WTC11 (cell line): ENCODE measurements around the gene MIX23. TPM values are rescaled to one million over a fixed set of nuclear protein-coding genes. Genes with fewer than 3 reads are reported as not detected.

Experiments
- ATAC-seq: fragments of 200-7000 bp; cut with Tn5 transposase; 2 replicates; pipeline ENCODE4 v1.10.0; 2021; ENCODE audit warnings: mild to moderate bottlenecking, moderate library complexity
- CTCF ChIA-PET: fragments of 300-600 bp; sonication (Branson Sonifier 250); formaldehyde crosslinking; loops from one replicate; lab custom pipeline; 2021; ENCODE audit warnings: antibody characterized with exemption; lab: Charles Lee
- POLR2A ChIA-PET: fragments of 350-600 bp; sonication (Branson Sonifier 250); formaldehyde crosslinking; loops from one replicate; lab custom pipeline; 2021; ENCODE audit warnings: antibody characterized with exemption; lab: Charles Lee
- DNase-seq: peaks from one replicate; pipeline ENCODE4 v3.0.0; 2021; ENCODE audit warnings: low spot score
- H3K27ac Mint-ChIP-seq: 2 replicates; pipeline ENCODE4 v1.8.0; 2021; ENCODE audit warnings: mixed read lengths
- H3K27me3 Mint-ChIP-seq: 2 replicates; pipeline ENCODE4 v1.8.0; 2021; ENCODE audit warnings: low read depth, mild to moderate bottlenecking, moderate library complexity, mixed read lengths
- H3K36me3 Mint-ChIP-seq: 2 replicates; pipeline ENCODE4 v1.8.0; 2021; ENCODE audit warnings: mixed read lengths
- H3K4me1 Mint-ChIP-seq: 2 replicates; pipeline ENCODE4 v1.8.0; 2022; ENCODE audit warnings: mixed read lengths
- H3K4me3 Mint-ChIP-seq: 2 replicates; pipeline ENCODE4 v1.8.0; 2021; ENCODE audit warnings: mild to moderate bottlenecking, moderate library complexity, mixed read lengths
- H3K9me3 Mint-ChIP-seq: 2 replicates; pipeline ENCODE4 v1.8.0; 2021; ENCODE audit warnings: mixed read lengths
- ELF4 ChIP-seq: sonication (generic); formaldehyde crosslinking; IDR thresholded peaks from 2 replicates; pipeline ENCODE4 v1.8.1; 2022; ENCODE audit warnings: low read depth, mild to moderate bottlenecking, moderate library complexity, missing genetic modification reagents
- EMX1 ChIP-seq: fragments of 250-450 bp; sonication (Bioruptor Pico); IDR thresholded peaks from 2 replicates; pipeline ENCODE4 v1.8.0; 2021; ENCODE audit warnings: mild to moderate bottlenecking
- ESRRA ChIP-seq: sonication (generic); formaldehyde crosslinking; IDR thresholded peaks from 2 replicates; pipeline ENCODE4 v1.8.1; 2022; ENCODE audit warnings: mild to moderate bottlenecking, missing genetic modification reagents, borderline replicate concordance
- ETV6 ChIP-seq: sonication (generic); formaldehyde crosslinking; IDR thresholded peaks from 2 replicates; pipeline ENCODE4 v1.8.1; 2022; ENCODE audit warnings: mild to moderate bottlenecking, missing genetic modification reagents
- FOXP1 ChIP-seq: sonication (generic); formaldehyde crosslinking; IDR thresholded peaks from 2 replicates; pipeline ENCODE4 v1.8.0; 2022; ENCODE audit warnings: missing genetic modification reagents, mild to moderate bottlenecking, moderate library complexity, borderline replicate concordance
- GTF2I ChIP-seq: fragments of 250-450 bp; sonication (Bioruptor Pico); conservative IDR thresholded peaks from 2 replicates; pipeline ENCODE4 v1.4.0; 2021; ENCODE audit warnings: mild to moderate bottlenecking
- HMGXB4 ChIP-seq: sonication (generic); formaldehyde crosslinking; IDR thresholded peaks from 2 replicates; pipeline ENCODE4 v1.8.1; 2023; ENCODE audit warnings: mild to moderate bottlenecking, moderate library complexity, missing genetic modification reagents
- IRF1 ChIP-seq: sonication (generic); formaldehyde crosslinking; IDR thresholded peaks from 2 replicates; pipeline ENCODE4 v1.8.0; 2023; ENCODE audit warnings: missing genetic modification reagents
- JAZF1 ChIP-seq: fragments of 250-450 bp; sonication (Bioruptor Pico); IDR thresholded peaks from 2 replicates; pipeline ENCODE4 v1.9.0; 2021; ENCODE audit warnings: moderate library complexity, mild to moderate bottlenecking, inconsistent platforms
- KAT7 ChIP-seq: sonication (generic); formaldehyde crosslinking; IDR thresholded peaks from 2 replicates; pipeline ENCODE4 v1.8.1; 2023; ENCODE audit warnings: missing genetic modification reagents, mild to moderate bottlenecking, borderline replicate concordance
- NFATC4 ChIP-seq: fragments of 250-450 bp; sonication (Bioruptor Pico); IDR thresholded peaks from 2 replicates; pipeline ENCODE4 v1.9.0; 2021; ENCODE audit warnings: mild to moderate bottlenecking
- NR3C1 ChIP-seq: sonication (generic); formaldehyde crosslinking; conservative IDR thresholded peaks from 2 replicates; pipeline ENCODE4 v1.8.1; 2023; ENCODE audit warnings: low read depth, mild to moderate bottlenecking, missing genetic modification reagents
- PRRX2 ChIP-seq: fragments of 250-450 bp; sonication (Bioruptor Pico); IDR thresholded peaks from 2 replicates; pipeline ENCODE4 v1.8.0; 2021; ENCODE audit warnings: mild to moderate bottlenecking
- RELA ChIP-seq: sonication (generic); formaldehyde crosslinking; IDR thresholded peaks from 2 replicates; pipeline ENCODE4 v1.8.1; 2022; ENCODE audit warnings: missing genetic modification reagents, mild to moderate bottlenecking, borderline replicate concordance
- RORB ChIP-seq: fragments of 250-450 bp; sonication (Bioruptor Pico); IDR thresholded peaks from 2 replicates; pipeline ENCODE4 v1.9.0; 2021; ENCODE audit warnings: mild to moderate bottlenecking
- SMAD4 ChIP-seq: sonication (generic); formaldehyde crosslinking; IDR thresholded peaks from 2 replicates; pipeline ENCODE4 v1.8.0; 2022; ENCODE audit warnings: mild to moderate bottlenecking, missing genetic modification reagents
- TEAD4 ChIP-seq: sonication (generic); formaldehyde crosslinking; IDR thresholded peaks from 2 replicates; pipeline ENCODE4 v1.8.0; 2022; ENCODE audit warnings: mild to moderate bottlenecking, missing genetic modification reagents
- USF1 ChIP-seq: sonication (generic); formaldehyde crosslinking; IDR thresholded peaks from 2 replicates; pipeline ENCODE4 v1.8.0; 2022; ENCODE audit warnings: mild to moderate bottlenecking, missing genetic modification reagents
- ZBTB21 ChIP-seq: sonication (generic); formaldehyde crosslinking; IDR thresholded peaks from 2 replicates; pipeline ENCODE4 v1.8.1; 2023; ENCODE audit warnings: mild to moderate bottlenecking, missing genetic modification reagents, borderline replicate concordance
- ZNF396 ChIP-seq: fragments of 250-450 bp; sonication (Bioruptor Pico); IDR thresholded peaks from 2 replicates; pipeline ENCODE4 v1.8.0; 2021; ENCODE audit warnings: mild to moderate bottlenecking, moderate library complexity, borderline replicate concordance
- ZNF425 ChIP-seq: fragments of 250-450 bp; sonication (Bioruptor Pico); conservative IDR thresholded peaks from 2 replicates; pipeline ENCODE4 v1.9.0; 2021; ENCODE audit warnings: mild to moderate bottlenecking
- ZNF512 ChIP-seq: sonication (generic); formaldehyde crosslinking; IDR thresholded peaks from 2 replicates; pipeline ENCODE4 v1.8.1; 2022; ENCODE audit warnings: missing genetic modification reagents, borderline replicate concordance
- total RNA-seq: library from RNA; stranded (reverse); gene quantifications from 3 replicates; pipeline ENCODE4 v1.2.3, GENCODE V29; 2021
- TF ChIP-seq, protein P1 (sequence below): sonication (generic); formaldehyde crosslinking; IDR thresholded peaks from 2 replicates; pipeline ENCODE4 v1.8.1; 2023; ENCODE audit warnings: mild to moderate bottlenecking, missing genetic modification reagents
- TF ChIP-seq, protein P2 (sequence below): sonication (generic); formaldehyde crosslinking; conservative IDR thresholded peaks from 2 replicates; pipeline ENCODE4 v1.8.1; 2022; ENCODE audit warnings: mild to moderate bottlenecking, missing genetic modification reagents
- TF ChIP-seq, protein P3 (sequence below): sonication (generic); formaldehyde crosslinking; IDR thresholded peaks from 2 replicates; pipeline ENCODE4 v1.8.1; 2023; ENCODE audit warnings: mild to moderate bottlenecking, missing genetic modification reagents, moderate library complexity

The MIX23 gene
- total RNA-seq, 1 experiment from 2014 or later = 81.7 TPM

- TF ChIP-seq ZNF425 = no peak
- TF ChIP-seq ZBTB21 = no peak
These were observed 27.4 kb downstream of the MIX23 start (continued) for GRCh38 chr3:122355612-122356011.

GRCh38 chr3:122353893-122354401 lies 29.1 kb downstream of the MIX23 start:
- peaks cover 7% of the 10 kb centered on the region for H3K36me3 Mint-ChIP-seq
- H3K4me1 Mint-ChIP-seq = no peaks in the 10 kb centered on the region
- no peak for ATAC-seq
- no peak for TF ChIP-seq ESRRA (CRISPR knock-in tag)
- TF ChIP-seq, protein P1, sequence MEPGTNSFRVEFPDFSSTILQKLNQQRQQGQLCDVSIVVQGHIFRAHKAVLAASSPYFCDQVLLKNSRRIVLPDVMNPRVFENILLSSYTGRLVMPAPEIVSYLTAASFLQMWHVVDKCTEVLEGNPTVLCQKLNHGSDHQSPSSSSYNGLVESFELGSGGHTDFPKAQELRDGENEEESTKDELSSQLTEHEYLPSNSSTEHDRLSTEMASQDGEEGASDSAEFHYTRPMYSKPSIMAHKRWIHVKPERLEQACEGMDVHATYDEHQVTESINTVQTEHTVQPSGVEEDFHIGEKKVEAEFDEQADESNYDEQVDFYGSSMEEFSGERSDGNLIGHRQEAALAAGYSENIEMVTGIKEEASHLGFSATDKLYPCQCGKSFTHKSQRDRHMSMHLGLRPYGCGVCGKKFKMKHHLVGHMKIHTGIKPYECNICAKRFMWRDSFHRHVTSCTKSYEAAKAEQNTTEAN = no peak
- TF ChIP-seq ZNF396 (CRISPR knock-in tag) = no peak
- no peak for TF ChIP-seq ETV6
- TF ChIP-seq KAT7 (CRISPR knock-in tag) = no peak
- TF ChIP-seq NR3C1 (CRISPR knock-in tag) = no peak
- no peak for TF ChIP-seq NFATC4
- TF ChIP-seq SMAD4 (CRISPR knock-in tag) = no peak
- TF ChIP-seq, protein P2, sequence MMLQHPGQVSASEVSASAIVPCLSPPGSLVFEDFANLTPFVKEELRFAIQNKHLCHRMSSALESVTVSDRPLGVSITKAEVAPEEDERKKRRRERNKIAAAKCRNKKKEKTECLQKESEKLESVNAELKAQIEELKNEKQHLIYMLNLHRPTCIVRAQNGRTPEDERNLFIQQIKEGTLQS (CRISPR knock-in tag) = no peak
- TF ChIP-seq JAZF1 = no peak
- TF ChIP-seq IRF1 (CRISPR knock-in tag) = no peak
- no peak for TF ChIP-seq RORB (CRISPR knock-in tag)
- no peak for TF ChIP-seq TEAD4
- TF ChIP-seq EMX1 = no peak
- ChIA-PET POLR2A (no interaction called here), CTCF (interaction anchor here (0.8 to 1.3 kb wide), 4 partner anchors 48 to 252 kb away, joined by 3 to 6 read pairs (median 3); no protein-coding TSS in a partner anchor)
- DNase-seq = no peak
- no peak overlapping the region for H3K4me3 Mint-ChIP-seq
- no peaks in the 10 kb centered on the region for H3K9me3 Mint-ChIP-seq
- no peak overlapping the region for H3K27ac Mint-ChIP-seq
- H3K27me3 Mint-ChIP-seq = no peaks in the 10 kb centered on the region

- H3K9me3 Mint-ChIP-seq = no peaks in the 10 kb centered on the region
- H3K4me3 Mint-ChIP-seq = no peak overlapping the region
- H3K36me3 Mint-ChIP-seq = no peaks in the 10 kb centered on the region; the same call in 1 of the 2 replicates
- ATAC-seq (no peak), DNase-seq (no peak)
- H3K27me3 Mint-ChIP-seq = no peaks in the 10 kb centered on the region
- H3K4me1 Mint-ChIP-seq = no peaks in the 10 kb centered on the region
- CTCF ChIA-PET = interaction anchor here (1.0 to 1.3 kb wide), 3 partner anchors 47 to 252 kb away, joined by 3 to 6 read pairs (median 3); no protein-coding TSS in a partner anchor
- no peak overlapping the region for H3K27ac Mint-ChIP-seq
- POLR2A ChIA-PET = interaction anchor here (0.7 kb wide), 1 partner anchor 39 kb away, joined by 4 read pairs; no protein-coding TSS in a partner anchor
- TF ChIP-seq IRF1 (CRISPR knock-in tag) = no peak
- no peak for TF ChIP-seq GTF2I (CRISPR knock-in tag)
- TF ChIP-seq ZNF512 (CRISPR knock-in tag) = no peak
- no peak for TF ChIP-seq PRRX2 (CRISPR knock-in tag)
- TF ChIP-seq ELF4 (CRISPR knock-in tag) = no peak
- no peak for TF ChIP-seq HMGXB4 (CRISPR knock-in tag)
- TF ChIP-seq FOXP1 (CRISPR knock-in tag) = no peak
- TF ChIP-seq, protein P3, sequence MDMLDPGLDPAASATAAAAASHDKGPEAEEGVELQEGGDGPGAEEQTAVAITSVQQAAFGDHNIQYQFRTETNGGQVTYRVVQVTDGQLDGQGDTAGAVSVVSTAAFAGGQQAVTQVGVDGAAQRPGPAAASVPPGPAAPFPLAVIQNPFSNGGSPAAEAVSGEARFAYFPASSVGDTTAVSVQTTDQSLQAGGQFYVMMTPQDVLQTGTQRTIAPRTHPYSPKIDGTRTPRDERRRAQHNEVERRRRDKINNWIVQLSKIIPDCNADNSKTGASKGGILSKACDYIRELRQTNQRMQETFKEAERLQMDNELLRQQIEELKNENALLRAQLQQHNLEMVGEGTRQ = no peak
- no peak for TF ChIP-seq USF1 (CRISPR knock-in tag)
- TF ChIP-seq RELA = no peak
These were observed 29.8 kb downstream of the MIX23 start for GRCh38 chr3:122353215-122353614.
